Transverse colon (tissue), 3 donors: ENCODE results near the gene AGFG1.

Source experiments
- EP300 ChIP-seq: sonication (generic); formaldehyde crosslinking; IDR thresholded peaks from one replicate; pipeline ENCODE4 v1.6.1; 2017; ENCODE audit warnings: antibody characterized with exemption, low read depth
- POLR2A ChIP-seq: fragments of 450-650 bp; IDR thresholded peaks from one replicate; pipeline ENCODE4 v1.6.1; 2016; ENCODE audit warnings: antibody characterized with exemption, mild to moderate bottlenecking, moderate library complexity
- TF ChIP-seq, protein P1 (sequence below), 5 experiments: fragments of 200-600 bp in 3 of 5; fragments of 450-650 bp in 2 of 5; sonication (generic) in 3 of 5; IDR thresholded peaks; 1 replicate in 2 of 5; 2 replicates in 3 of 5; pipeline ENCODE4 v1.5.1; 2016 to 2017; ENCODE audit warnings: antibody characterized with exemption in 5 of 5, inconsistent platforms in 3 of 5, mild to moderate bottlenecking in 2 of 5, moderate library complexity in 1 of 5

DNA sequence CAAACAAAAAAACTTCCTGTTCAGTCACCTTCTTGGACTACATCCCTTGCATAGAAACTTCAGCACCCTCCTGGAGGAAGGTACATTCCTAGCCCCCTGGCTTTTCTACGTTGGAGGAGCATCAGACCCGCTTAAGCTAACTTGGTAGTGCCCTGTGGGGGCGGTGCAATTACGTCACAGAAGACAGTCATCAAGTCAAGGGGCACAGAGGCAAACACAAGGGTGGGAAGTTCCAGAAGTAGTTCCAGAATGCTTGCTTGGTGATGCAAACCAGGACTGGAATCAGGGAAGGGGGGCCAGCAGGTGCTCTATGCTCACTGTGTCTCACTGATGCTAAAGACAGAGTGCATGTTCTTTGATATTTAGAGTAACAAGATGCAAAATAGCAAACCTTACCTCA lies 15.2 kb upstream of the AGFG1 start:
- TF ChIP-seq, protein P1, sequence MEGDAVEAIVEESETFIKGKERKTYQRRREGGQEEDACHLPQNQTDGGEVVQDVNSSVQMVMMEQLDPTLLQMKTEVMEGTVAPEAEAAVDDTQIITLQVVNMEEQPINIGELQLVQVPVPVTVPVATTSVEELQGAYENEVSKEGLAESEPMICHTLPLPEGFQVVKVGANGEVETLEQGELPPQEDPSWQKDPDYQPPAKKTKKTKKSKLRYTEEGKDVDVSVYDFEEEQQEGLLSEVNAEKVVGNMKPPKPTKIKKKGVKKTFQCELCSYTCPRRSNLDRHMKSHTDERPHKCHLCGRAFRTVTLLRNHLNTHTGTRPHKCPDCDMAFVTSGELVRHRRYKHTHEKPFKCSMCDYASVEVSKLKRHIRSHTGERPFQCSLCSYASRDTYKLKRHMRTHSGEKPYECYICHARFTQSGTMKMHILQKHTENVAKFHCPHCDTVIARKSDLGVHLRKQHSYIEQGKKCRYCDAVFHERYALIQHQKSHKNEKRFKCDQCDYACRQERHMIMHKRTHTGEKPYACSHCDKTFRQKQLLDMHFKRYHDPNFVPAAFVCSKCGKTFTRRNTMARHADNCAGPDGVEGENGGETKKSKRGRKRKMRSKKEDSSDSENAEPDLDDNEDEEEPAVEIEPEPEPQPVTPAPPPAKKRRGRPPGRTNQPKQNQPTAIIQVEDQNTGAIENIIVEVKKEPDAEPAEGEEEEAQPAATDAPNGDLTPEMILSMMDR (IDR thresholded peaks at IDR 0.05), result no peak
- no peak for TF ChIP-seq EP300
- TF ChIP-seq POLR2A, result no peak
